Measurements from ENCODE around the gene CD72. TPM values are rescaled to one million over a fixed set of nuclear protein-coding genes. Genes with fewer than 3 reads are reported as not detected.

The CD72 gene
- total RNA-seq, 1 donor from 2014 or later: 0.13 TPM

Other genes with a start within 250 kb of the CD72 start
- 7.8 and 11.1 TPM in 2 replicates for gene RUSC2, start 128.3 kb downstream of the CD72 start, total RNA-seq
- 3.1 and 5.8 TPM in 2 replicates for gene TESK1, start 13.2 kb downstream of the CD72 start, total RNA-seq
- not detected in 2 replicates for gene SIT1, start 32.5 kb upstream of the CD72 start, total RNA-seq
- 194,626 and 272,621 TPM in 2 replicates for gene RMRP, start 39.6 kb upstream of the CD72 start, total RNA-seq
- gene CCDC107, start 39.9 kb upstream of the CD72 start, total RNA-seq: 7.7 and 10.9 TPM in 2 replicates
- 0.51 and 1.0 TPM in 2 replicates for gene ARHGEF39, start 46.8 kb upstream of the CD72 start, total RNA-seq
- gene CA9, start 55.5 kb upstream of the CD72 start, total RNA-seq: 0.13 TPM in 2 replicates
- gene TPM2, start 71.5 kb upstream of the CD72 start, total RNA-seq: 4.4 and 6.2 TPM in 2 replicates
- 230 and 315 TPM in 2 replicates for gene TLN1, start 113.8 kb upstream of the CD72 start, total RNA-seq
- 35.5 and 39.9 TPM in 2 replicates for gene CREB3, start 114.3 kb upstream of the CD72 start, total RNA-seq
- 66.6 and 78.1 TPM in 2 replicates for gene GBA2, start 130.8 kb upstream of the CD72 start, total RNA-seq
- gene RGP1, start 130.9 kb upstream of the CD72 start, total RNA-seq: 9.0 and 11.3 TPM in 2 replicates
- 142 and 187 TPM in 2 replicates for gene MSMP, start 135.9 kb upstream of the CD72 start, total RNA-seq
- gene NPR2, start 173.2 kb upstream of the CD72 start, total RNA-seq: 1.1 and 1.5 TPM in 2 replicates
- not detected in 2 replicates for gene SPAG8, start 193.8 kb upstream of the CD72 start, total RNA-seq
- 4.4 and 9.9 TPM in 2 replicates for gene HINT2, start 196.6 kb upstream of the CD72 start, total RNA-seq
- not detected in 2 replicates for gene FAM221B, start 210.3 kb upstream of the CD72 start, total RNA-seq
- gene TMEM8B, start 210.8 kb upstream of the CD72 start, total RNA-seq: 0.13 and 0.25 TPM in 2 replicates